OCI-LY7 (cell line): ENCODE results near the gene PDCD2L. TPM values are rescaled to one million over a fixed set of nuclear protein-coding genes. Genes with fewer than 3 reads are reported as not detected.

ENCODE experiments used
- BruUV-seq: library from RNA; stranded (reverse); fragments of 400-500 nt; replicated peaks from 2 replicates; lab custom pipeline; 2021; lab: Mats Ljungman, UMichigan
- CTCF ChIA-PET: fragments of 300-600 bp; sonication (Branson Sonifier 250); formaldehyde crosslinking; loops from one replicate; lab custom pipeline; 2022; ENCODE audit warnings: antibody characterized with exemption; ENCODE audit not compliant: unreplicated experiment; lab: Charles Lee
- POLR2A ChIA-PET: fragments of 300-600 bp; sonication (Branson Sonifier 250); formaldehyde crosslinking; loops from one replicate; lab custom pipeline; 2022; ENCODE audit warnings: antibody characterized with exemption; lab: Charles Lee
- DNase-seq: peaks from one replicate; pipeline ENCODE4 v3.0.0-alpha.2; 2015; ENCODE audit warnings: low spot score
- H2AFZ ChIP-seq: fragments of 200-600 bp; sonication (generic), shearing (Covaris generic); 2 replicates; pipeline ENCODE4 v1.6.1; 2014; ENCODE audit warnings: mild to moderate bottlenecking, antibody characterized with exemption, low read length, moderate library complexity
- H3K27ac ChIP-seq: fragments of 200-600 bp; sonication (generic); 2 replicates; pipeline ENCODE4 v1.5.1; 2014; ENCODE audit warnings: mixed run types, low read depth, mild to moderate bottlenecking, moderate library complexity, low read length, inconsistent platforms; ENCODE audit not compliant: poor library complexity, severe bottlenecking
- H3K36me3 ChIP-seq: fragments of 200-600 bp; sonication (generic); 2 replicates; pipeline ENCODE4 v1.6.1; 2014; ENCODE audit warnings: mild to moderate bottlenecking, antibody characterized with exemption, low read length, moderate library complexity, mixed read lengths; ENCODE audit not compliant: insufficient read depth
- H3K4me1 ChIP-seq: fragments of 200-600 bp; sonication (generic); 2 replicates; pipeline ENCODE4 v1.5.1; 2014; ENCODE audit warnings: mild to moderate bottlenecking, low read length; ENCODE audit not compliant: insufficient read depth, poor library complexity, severe bottlenecking
- H3K4me2 ChIP-seq: fragments of 200-600 bp; sonication (generic); 2 replicates; pipeline ENCODE4 v1.6.1; 2014; ENCODE audit warnings: mild to moderate bottlenecking, low read length
- H3K4me3 ChIP-seq: fragments of 200-600 bp; sonication (generic); 2 replicates; pipeline ENCODE4 v1.5.1; 2014; ENCODE audit warnings: mild to moderate bottlenecking, low read depth, low read length; ENCODE audit not compliant: poor library complexity, severe bottlenecking
- H3K79me2 ChIP-seq: fragments of 200-600 bp; sonication (generic); 2 replicates; pipeline ENCODE4 v1.6.1; 2016; ENCODE audit warnings: low read depth, mild to moderate bottlenecking, low read length, moderate library complexity, mixed read lengths; ENCODE audit not compliant: insufficient read depth
- H3K9me2 ChIP-seq: fragments of 200-600 bp; sonication (generic); 2 replicates; pipeline ENCODE4 v1.6.1; 2016; ENCODE audit warnings: mild to moderate bottlenecking, low read length, mixed read lengths; ENCODE audit not compliant: insufficient read depth
- H3K9me3 ChIP-seq: fragments of 200-600 bp; sonication (generic); 2 replicates; pipeline ENCODE4 v1.6.1; 2014; ENCODE audit warnings: mild to moderate bottlenecking, mixed run types, low read length, mixed read lengths
- H4K20me1 ChIP-seq: fragments of 200-600 bp; sonication (generic); 2 replicates; pipeline ENCODE4 v1.6.1; 2014; ENCODE audit warnings: mild to moderate bottlenecking, antibody characterized with exemption, low read length, moderate library complexity, mixed read lengths; ENCODE audit not compliant: insufficient read depth
- EZH2phosphoT487 ChIP-seq: fragments of 200-600 bp; sonication (generic); IDR thresholded peaks from 2 replicates; pipeline ENCODE4 v1.6.1; 2018; ENCODE audit warnings: low read depth, borderline replicate concordance, mild to moderate bottlenecking, mixed run types, antibody characterized with exemption, low read length, moderate library complexity, mixed read lengths
- intact Hi-C: fragments of 100-400 bp; cut with micrococcal nuclease; formaldehyde crosslinking; loops from one replicate; pipeline ENCODE4 v1.10.0; 2022; ENCODE audit not compliant: unreplicated experiment
- total RNA-seq, 2 experiments: library from RNA; depleted of rRNA in 1 of 2; stranded (reverse); fragments of >200 nt in 1 of 2; shearing (Covaris generic) in 1 of 2; gene quantifications; 2 replicates each; pipeline ENCODE4 v1.2.3, GENCODE V29; 2014 to 2022
- TF ChIP-seq, protein P1 (sequence below): fragments of 200-600 bp; sonication (generic); conservative IDR thresholded peaks from 2 replicates; pipeline ENCODE4 v1.5.1; 2014; ENCODE audit warnings: mild to moderate bottlenecking, antibody characterized with exemption, low read length, moderate library complexity, mixed read lengths

PDCD2L gene
- total RNA-seq, 2 experiments from 2014 or later = 27.5 to 30.0 TPM

- intact Hi-C loops = no loop called here
Observed at GRCh38 chr19:34363094-34363493, 41.1 kb upstream of the PDCD2L start.

GRCh38 chr19:34363930-34364329, 40.3 kb upstream of the PDCD2L start:
- intact Hi-C loops = no loop called here
- H3K4me3 ChIP-seq = no peak overlapping the region
- BruUV-seq = no TSS peak

More at GRCh38 chr19:34363094-34363493, 41.1 kb upstream of the PDCD2L start:
- BruUV-seq = no TSS peak
- H3K4me1 ChIP-seq = peaks cover 30% of the 10 kb centered on the region
- no peak overlapping the region for H3K27ac ChIP-seq
- peaks cover 22% of the 10 kb centered on the region for H3K36me3 ChIP-seq
- TF ChIP-seq, protein P1, sequence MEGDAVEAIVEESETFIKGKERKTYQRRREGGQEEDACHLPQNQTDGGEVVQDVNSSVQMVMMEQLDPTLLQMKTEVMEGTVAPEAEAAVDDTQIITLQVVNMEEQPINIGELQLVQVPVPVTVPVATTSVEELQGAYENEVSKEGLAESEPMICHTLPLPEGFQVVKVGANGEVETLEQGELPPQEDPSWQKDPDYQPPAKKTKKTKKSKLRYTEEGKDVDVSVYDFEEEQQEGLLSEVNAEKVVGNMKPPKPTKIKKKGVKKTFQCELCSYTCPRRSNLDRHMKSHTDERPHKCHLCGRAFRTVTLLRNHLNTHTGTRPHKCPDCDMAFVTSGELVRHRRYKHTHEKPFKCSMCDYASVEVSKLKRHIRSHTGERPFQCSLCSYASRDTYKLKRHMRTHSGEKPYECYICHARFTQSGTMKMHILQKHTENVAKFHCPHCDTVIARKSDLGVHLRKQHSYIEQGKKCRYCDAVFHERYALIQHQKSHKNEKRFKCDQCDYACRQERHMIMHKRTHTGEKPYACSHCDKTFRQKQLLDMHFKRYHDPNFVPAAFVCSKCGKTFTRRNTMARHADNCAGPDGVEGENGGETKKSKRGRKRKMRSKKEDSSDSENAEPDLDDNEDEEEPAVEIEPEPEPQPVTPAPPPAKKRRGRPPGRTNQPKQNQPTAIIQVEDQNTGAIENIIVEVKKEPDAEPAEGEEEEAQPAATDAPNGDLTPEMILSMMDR = no peak
- TF ChIP-seq EZH2phosphoT487 = no peak
- no peak overlapping the region for H3K4me2 ChIP-seq
- ChIA-PET POLR2A (no interaction called here), CTCF (no interaction called here)
- H3K9me3 ChIP-seq = no peaks in the 10 kb centered on the region
- no peaks in the 10 kb centered on the region for H3K9me2 ChIP-seq
- no peak overlapping the region for H2AFZ ChIP-seq
- no peak for DNase-seq
- H4K20me1 ChIP-seq = 0 out of 2 replicates have a peak, but pooled peaks cover 12% of the 10 kb centered on the region
- peaks cover 23% of the 10 kb centered on the region; the same call in 1 of the 2 replicates for H3K79me2 ChIP-seq
- no peak overlapping the region for H3K4me3 ChIP-seq

GRCh38 chr19:34364462-34364829, 39.8 kb upstream of the PDCD2L start:
- Histone ChIP-seq H3K36me3 (peaks cover 36% of the 10 kb centered on the region), H3K79me2 (peaks cover 23% of the 10 kb centered on the region; the same call in 1 of the 2 replicates), H3K4me2 (peak overlapping the region; percentile 88), H3K9me3 (no peaks in the 10 kb centered on the region), H3K27ac (no peak overlapping the region), H3K4me3 (peak overlapping the region; percentile 95), H2AFZ (peak overlapping the region; percentile 82), H3K9me2 (no peaks in the 10 kb centered on the region), H3K4me1 (peaks cover 21% of the 10 kb centered on the region), H4K20me1 (0 out of 2 replicates have a peak, but pooled peaks cover 12% of the 10 kb centered on the region)
- TF ChIP-seq EZH2phosphoT487 = no peak
- TF ChIP-seq, protein P1 = no peak
- no peak for DNase-seq
- ChIA-PET CTCF (no interaction called here), POLR2A (interaction anchor here (0.6 kb wide), 1 partner anchor 189 kb away, joined by 3 read pairs; no protein-coding TSS in a partner anchor)
- intact Hi-C loops = no loop called here
- BruUV-seq = no TSS peak

More at GRCh38 chr19:34363930-34364329, 40.3 kb upstream of the PDCD2L start:
- peaks cover 23% of the 10 kb centered on the region; the same call in 1 of the 2 replicates for H3K79me2 ChIP-seq
- H3K9me2 ChIP-seq = no peaks in the 10 kb centered on the region
- H3K4me2 ChIP-seq = no peak overlapping the region
- H4K20me1 ChIP-seq = 0 out of 2 replicates have a peak, but pooled peaks cover 12% of the 10 kb centered on the region
- no peak for DNase-seq
- H3K4me1 ChIP-seq = peaks cover 24% of the 10 kb centered on the region
- H2AFZ ChIP-seq = no peak overlapping the region; the same call in 1 of the 2 replicates
- H3K9me3 ChIP-seq = no peaks in the 10 kb centered on the region
- POLR2A ChIA-PET = interaction anchor here (0.6 kb wide), 1 partner anchor 189 kb away, joined by 3 read pairs; no protein-coding TSS in a partner anchor
- H3K27ac ChIP-seq = no peak overlapping the region
- TF ChIP-seq, protein P1 = no peak
- no peak for TF ChIP-seq EZH2phosphoT487
- CTCF ChIA-PET = no interaction called here
- H3K36me3 ChIP-seq = peaks cover 31% of the 10 kb centered on the region
